ENCODE results near the gene DIPK2B.

DNA sequence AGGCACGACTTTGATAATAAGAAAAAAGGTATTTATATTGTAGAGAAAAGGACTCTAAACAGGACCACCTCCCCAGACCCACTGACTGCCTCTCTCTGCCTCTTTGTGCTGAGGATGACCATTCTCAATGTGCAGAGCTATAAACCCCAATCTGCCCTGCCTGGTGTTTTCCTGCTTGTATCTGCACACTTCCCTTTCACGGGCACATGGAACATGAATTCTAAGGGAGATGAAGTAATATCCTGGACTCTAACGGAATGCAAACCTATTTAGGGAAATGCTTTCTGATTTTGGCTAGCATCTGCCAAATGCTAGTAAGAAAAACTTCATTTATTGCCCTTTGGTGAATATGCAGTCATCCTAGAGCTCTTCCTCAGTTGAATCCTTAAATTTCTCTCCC lies 2.4 kb downstream of the DIPK2B start:
- TF ChIP-seq, protein P1, sequence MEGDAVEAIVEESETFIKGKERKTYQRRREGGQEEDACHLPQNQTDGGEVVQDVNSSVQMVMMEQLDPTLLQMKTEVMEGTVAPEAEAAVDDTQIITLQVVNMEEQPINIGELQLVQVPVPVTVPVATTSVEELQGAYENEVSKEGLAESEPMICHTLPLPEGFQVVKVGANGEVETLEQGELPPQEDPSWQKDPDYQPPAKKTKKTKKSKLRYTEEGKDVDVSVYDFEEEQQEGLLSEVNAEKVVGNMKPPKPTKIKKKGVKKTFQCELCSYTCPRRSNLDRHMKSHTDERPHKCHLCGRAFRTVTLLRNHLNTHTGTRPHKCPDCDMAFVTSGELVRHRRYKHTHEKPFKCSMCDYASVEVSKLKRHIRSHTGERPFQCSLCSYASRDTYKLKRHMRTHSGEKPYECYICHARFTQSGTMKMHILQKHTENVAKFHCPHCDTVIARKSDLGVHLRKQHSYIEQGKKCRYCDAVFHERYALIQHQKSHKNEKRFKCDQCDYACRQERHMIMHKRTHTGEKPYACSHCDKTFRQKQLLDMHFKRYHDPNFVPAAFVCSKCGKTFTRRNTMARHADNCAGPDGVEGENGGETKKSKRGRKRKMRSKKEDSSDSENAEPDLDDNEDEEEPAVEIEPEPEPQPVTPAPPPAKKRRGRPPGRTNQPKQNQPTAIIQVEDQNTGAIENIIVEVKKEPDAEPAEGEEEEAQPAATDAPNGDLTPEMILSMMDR (IDR thresholded peaks at IDR 0.05; ENCODE audit: borderline replicate concordance, extremely low read depth, low read length, poor library complexity, severe bottlenecking): no peak
- TF ChIP-seq EZH2 (IDR thresholded peaks at IDR 0.05; ENCODE audit: borderline replicate concordance, low read depth, low read length, severe bottlenecking): no peak

Measured in DND-41 (cell line).